Measurements from ENCODE around the gene LEPROT. TPM values are rescaled to one million over a fixed set of nuclear protein-coding genes. Genes with fewer than 3 reads are reported as not detected.

The LEPROT gene
- total RNA-seq, 2 donors from 2014 or later = 8.7 to 19.2 TPM

DNA sequence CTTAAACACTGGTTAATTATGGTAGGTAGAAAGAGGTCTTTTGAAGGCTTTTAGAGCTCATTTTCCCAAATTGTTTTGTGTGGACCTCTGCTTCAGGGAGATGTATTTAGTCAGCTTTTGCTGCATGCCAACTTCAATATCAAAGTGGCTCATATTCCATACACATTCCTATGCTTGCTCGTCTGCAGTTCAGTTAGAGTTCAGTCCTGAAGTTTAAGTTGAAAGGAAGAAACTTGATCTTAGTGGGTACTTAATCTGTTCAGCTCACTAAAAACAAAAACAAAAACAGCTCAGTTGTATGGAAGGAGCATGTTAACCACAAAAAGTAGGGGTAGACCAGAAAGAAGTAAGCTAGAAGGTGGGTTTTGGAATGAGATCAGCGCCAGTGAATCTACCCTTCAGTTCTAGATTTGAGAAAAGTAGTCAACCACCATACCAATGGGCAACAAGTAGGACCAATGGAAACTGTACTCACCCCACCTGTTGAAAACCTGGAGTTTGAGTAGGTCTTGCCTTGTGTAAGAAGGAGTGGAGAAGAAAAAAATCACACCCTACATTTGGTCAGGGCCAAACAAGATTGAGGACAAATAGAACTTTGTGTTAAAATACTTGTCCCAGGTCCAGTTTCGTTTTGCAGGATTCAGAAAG, 58.0 kb downstream of the LEPROT start:
- H3K27ac Mint-ChIP-seq = no peak overlapping the region
- no peak for ATAC-seq
- H3K36me3 Mint-ChIP-seq = no peaks in the 10 kb centered on the region
- DNase-seq (ENCODE audit: low spot score in 2 of 2) = no peak
- no peaks in the 10 kb centered on the region for H3K9me3 Mint-ChIP-seq

DNA sequence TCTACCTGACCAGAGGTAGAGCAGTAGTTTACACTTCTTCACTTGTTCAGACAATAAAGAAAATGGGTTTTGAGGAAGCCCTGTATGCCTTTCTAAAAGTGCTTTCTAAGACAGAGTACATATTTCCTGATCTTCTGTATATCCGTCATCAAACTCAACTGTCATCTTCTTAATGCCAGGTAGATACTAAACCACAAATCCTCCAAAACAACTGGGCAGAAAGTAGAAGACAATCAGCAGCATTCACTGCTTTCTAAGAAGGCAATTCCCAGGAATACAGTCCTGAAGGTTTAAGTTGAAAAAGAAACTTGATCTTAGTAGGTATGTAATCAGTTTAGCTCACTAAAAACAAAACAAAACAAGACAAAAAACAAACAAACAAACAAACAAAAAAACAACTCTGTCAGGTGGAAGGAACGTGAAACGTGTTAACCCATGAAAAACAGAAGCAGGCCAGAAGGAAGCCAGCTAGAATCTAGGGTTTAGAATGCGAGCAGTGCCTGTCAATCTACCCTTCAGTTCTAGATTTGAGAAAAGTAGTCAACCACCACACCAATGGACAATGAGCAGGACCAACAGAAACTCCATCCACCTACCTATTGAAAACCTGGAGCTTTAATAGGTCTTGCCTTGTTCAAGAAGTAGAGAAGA, 59.2 kb downstream of the LEPROT start:
- no peaks in the 10 kb centered on the region for H3K36me3 Mint-ChIP-seq
- ATAC-seq (no peak), DNase-seq (ENCODE audit: low spot score in 2 of 2) (no peak)
- H3K27ac Mint-ChIP-seq = no peak overlapping the region
- no peaks in the 10 kb centered on the region for H3K9me3 Mint-ChIP-seq

DNA sequence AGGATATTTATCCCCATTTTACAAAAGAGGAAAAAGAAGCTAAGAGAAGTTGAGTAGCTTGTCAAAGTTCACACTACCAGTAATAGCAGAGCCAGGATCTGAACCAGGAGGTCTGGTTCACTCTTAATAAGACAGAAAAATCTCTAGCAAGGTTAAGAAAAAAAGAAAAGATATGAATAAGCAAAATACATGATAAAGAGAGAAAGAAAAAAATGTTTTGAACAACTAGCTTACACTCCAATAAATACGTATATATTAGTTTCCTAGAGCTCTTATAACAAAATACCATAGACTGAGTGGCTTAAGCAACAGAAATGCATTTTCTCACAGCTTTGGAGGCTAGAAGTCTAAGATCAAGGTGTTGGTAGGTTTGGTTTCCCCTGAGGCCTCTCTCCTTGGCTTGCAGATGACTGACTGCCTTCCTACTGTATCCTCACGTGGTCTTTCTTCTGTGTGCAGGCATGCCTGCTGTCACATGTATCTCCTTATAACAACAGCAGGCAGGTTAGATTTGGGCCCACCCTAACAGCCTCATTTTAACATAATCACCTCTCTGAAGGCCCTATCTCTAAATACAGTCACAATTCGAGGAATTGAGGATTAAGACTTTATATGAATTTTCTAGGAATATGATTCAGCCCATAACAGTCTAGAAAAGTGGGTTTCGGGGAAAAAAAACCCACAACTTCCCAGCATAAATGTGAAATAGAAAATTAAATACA, 60.4 kb downstream of the LEPROT start:
- DNase-seq (ENCODE audit: low spot score in 2 of 2) = no peak
- Mint-ChIP-seq H3K36me3 (no peaks in the 10 kb centered on the region), H3K27ac (no peak overlapping the region), H3K9me3 (no peaks in the 10 kb centered on the region)
- ATAC-seq = no peak

DNA sequence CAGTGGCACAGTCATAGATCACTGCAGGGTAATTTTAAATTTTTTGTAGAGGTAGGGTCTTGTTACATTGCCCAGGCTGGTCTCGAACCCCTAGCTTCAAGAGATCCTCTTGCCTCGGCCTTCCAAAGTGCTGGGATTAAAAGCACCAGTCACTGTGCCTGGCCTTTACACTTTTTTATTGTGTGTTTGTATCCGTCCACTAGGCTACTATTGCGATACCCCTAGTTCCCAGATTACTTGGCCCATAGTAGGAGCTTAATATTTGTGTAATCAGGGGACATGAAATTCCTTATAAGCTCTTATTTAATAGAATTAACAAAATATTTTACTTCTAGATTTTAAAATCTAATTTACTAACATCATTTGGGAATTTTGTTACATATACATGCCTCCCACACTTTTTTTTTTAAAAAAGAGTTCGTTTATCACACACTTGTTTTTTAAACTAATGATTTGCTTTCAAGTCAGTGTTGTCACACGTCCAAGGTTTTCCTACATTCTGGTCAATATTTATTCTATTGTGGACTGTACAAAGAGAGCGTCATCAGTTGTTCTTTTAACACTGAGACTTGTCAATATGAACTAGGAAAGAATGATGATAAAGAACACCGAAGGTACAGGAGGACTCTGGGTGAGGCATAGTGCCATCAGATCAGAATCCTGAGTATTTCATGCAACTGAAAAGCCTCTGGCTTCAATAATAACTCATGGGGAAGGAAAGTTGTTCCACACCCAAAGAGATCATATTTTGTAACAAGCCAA, 63.7 kb downstream of the LEPROT start:
- peak overlapping the region in 1 of 2 donors; percentile 69 for H3K27ac Mint-ChIP-seq
- DNase-seq (ENCODE audit: low spot score in 2 of 2) (no peak), ATAC-seq (no peak)
- peaks cover 0 to 4% of the 10 kb centered on the region in 2 donors for H3K9me3 Mint-ChIP-seq
- H3K36me3 Mint-ChIP-seq = no peaks in the 10 kb centered on the region

Other genes with a start within 250 kb of the LEPROT start
- gene DNAJC6, start 111.1 kb upstream of the LEPROT start, total RNA-seq = 1 to 10 TPM in 1 of 2 donors, under 1 TPM in 1; 0.91 to 3.1 TPM
- 1 to 10 TPM; 2.9 to 3.0 TPM for gene LEPR, start within 50 bp of the LEPROT start, total RNA-seq